ENCODE measurements around the gene ARHGAP26. TPM values are rescaled to one million over a fixed set of nuclear protein-coding genes. Genes with fewer than 3 reads are reported as not detected.
A peak's percentile ranks its signal among the peaks of the same experiment; 100 is the strongest.

Gene ARHGAP26
- total and polyA plus RNA-seq, 10 donors: 4.2 to 148 (median 55.5) TPM

DNA sequence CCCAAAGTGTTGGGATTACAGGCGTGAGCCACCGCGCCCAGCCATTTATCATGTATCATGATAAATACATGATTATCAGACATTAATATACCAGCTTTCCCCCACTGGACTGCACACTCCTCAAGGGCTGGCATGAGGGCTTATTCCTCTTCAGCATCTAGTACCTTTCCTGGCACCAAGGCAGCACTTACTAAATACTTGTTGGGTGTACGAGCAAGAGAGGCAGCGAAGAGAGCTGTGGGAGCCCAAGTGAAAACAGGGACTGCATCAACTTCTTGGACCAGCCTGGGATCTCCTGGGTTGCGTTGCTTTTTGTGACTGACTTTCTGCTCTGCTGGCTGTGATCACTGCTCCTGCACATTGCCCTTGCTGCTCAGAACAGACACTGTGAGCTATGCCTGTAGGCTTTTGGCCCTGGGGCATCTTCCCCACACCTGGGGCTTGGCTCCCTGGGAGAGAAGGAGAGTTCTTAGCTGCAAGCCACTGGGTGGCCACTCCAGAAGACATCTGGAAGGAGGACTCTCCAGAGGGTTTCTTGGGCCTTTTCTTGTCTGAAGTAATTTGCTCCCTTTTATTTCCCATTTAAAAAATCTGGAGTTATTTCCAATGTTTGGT lies 409.1 kb downstream of the ARHGAP26 start:
- H3K27me3 ChIP-seq (replicated peaks in 1 of 7): no peaks in the 10 kb centered on the region
- 95 to 99% (median 97%) methylated on average over 6 of the region's 6 CpGs for WGBS, 5 donors
- DNase-seq: no peak
- no peak overlapping the region for H3K4me3 ChIP-seq
- TF ChIP-seq POLR2A (IDR thresholded peaks at IDR 0.05) (no peak), POLR2AphosphoS5 (IDR thresholded peaks at IDR 0.05) (no peak)
- TF ChIP-seq, protein P1, sequence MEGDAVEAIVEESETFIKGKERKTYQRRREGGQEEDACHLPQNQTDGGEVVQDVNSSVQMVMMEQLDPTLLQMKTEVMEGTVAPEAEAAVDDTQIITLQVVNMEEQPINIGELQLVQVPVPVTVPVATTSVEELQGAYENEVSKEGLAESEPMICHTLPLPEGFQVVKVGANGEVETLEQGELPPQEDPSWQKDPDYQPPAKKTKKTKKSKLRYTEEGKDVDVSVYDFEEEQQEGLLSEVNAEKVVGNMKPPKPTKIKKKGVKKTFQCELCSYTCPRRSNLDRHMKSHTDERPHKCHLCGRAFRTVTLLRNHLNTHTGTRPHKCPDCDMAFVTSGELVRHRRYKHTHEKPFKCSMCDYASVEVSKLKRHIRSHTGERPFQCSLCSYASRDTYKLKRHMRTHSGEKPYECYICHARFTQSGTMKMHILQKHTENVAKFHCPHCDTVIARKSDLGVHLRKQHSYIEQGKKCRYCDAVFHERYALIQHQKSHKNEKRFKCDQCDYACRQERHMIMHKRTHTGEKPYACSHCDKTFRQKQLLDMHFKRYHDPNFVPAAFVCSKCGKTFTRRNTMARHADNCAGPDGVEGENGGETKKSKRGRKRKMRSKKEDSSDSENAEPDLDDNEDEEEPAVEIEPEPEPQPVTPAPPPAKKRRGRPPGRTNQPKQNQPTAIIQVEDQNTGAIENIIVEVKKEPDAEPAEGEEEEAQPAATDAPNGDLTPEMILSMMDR (IDR thresholded peaks at IDR 0.05 in 8 of 11, conservative IDR thresholded peaks at IDR 0.05 in 3 of 11): no peak
- no peak overlapping the region for H3K27ac ChIP-seq
- H3K36me3 ChIP-seq: peaks cover 0 to 17% (median 0%) of the 10 kb centered on the region in 6 donors
- H3K4me1 ChIP-seq: peaks cover 4 to 50% (median 14%) of the 10 kb centered on the region in 6 donors
- intact Hi-C loops (cut with DNase I; ENCODE audit: low total_unique reads): no loop called here
- H3K9me3 ChIP-seq: no peaks in the 10 kb centered on the region

DNA sequence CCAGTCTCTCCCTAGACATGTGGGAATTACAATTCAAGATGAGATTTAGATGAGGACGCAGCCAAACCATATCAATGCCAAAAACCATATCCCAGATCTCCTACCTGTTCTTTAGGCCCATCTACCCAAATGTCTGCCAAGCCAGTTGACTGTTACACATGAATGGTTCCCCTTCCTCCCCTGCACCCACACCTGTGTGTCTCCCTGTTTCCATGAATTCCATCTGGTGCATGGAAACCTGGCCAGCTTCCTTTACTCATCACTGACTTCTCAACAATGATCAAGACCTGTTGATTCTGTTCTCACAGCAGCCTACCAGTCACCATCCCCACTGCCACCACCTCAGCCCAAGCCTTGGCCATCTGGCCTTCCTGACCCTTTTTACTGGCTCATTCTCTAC lies 410.6 kb downstream of the ARHGAP26 start:
- TF ChIP-seq POLR2AphosphoS5 (IDR thresholded peaks at IDR 0.05) (no peak), POLR2A (IDR thresholded peaks at IDR 0.05) (no peak)
- TF ChIP-seq, protein P1 (IDR thresholded peaks at IDR 0.05 in 8 of 11, conservative IDR thresholded peaks at IDR 0.05 in 3 of 11): no peak

DNA sequence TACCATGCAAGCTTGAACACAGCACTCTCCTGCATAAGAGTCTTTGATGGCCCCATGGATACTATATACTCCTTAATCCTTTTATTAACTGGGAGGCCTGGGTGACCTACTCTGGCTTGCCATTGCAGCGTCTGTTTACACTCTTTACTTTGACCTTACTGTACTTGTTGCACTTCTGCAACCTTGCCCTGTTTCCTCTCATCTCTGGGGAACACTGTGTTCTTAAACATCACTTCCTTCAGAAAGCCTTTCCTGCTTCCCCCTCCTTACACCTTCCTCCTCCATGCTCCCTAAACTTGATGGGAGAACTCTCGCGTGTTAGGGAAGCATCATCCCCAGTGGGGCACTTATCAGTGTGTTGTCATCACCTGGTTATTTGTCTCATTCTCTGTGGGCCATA lies 411.0 kb downstream of the ARHGAP26 start:
- no peaks in the 10 kb centered on the region for H3K27me3 ChIP-seq (replicated peaks in 1 of 7)
- intact Hi-C loops (cut with DNase I; ENCODE audit: low total_unique reads): no loop called here
- TF ChIP-seq POLR2A (IDR thresholded peaks at IDR 0.05): no peak
- TF ChIP-seq POLR2AphosphoS5 (IDR thresholded peaks at IDR 0.05): no peak
- TF ChIP-seq, protein P1 (IDR thresholded peaks at IDR 0.05 in 8 of 11, conservative IDR thresholded peaks at IDR 0.05 in 3 of 11): no peak
- peak overlapping the region in 1 of 8 donors; percentile 57 for H3K27ac ChIP-seq
- no peaks in the 10 kb centered on the region for H3K9me3 ChIP-seq
- no peak overlapping the region for H3K4me3 ChIP-seq
- peaks cover 4 to 47% (median 20%) of the 10 kb centered on the region in 6 donors for H3K4me1 ChIP-seq
- peaks cover 0 to 17% (median 0%) of the 10 kb centered on the region in 6 donors for H3K36me3 ChIP-seq
- DNase-seq: no peak
- WGBS, 5 donors: 61 to 86% (median 74%) methylated on average over 3 of the region's 3 CpGs

More for the DNA sequence above, 410.6 kb downstream of the ARHGAP26 start:
- Histone ChIP-seq H3K27me3 (replicated peaks in 1 of 7) (no peaks in the 10 kb centered on the region), H3K4me3 (no peak overlapping the region), H3K27ac (peak overlapping the region in 1 of 8 donors; percentile 57), H3K9me3 (no peaks in the 10 kb centered on the region), H3K4me1 (peaks cover 4 to 47% (median 18%) of the 10 kb centered on the region in 6 donors), H3K36me3 (peaks cover 0 to 17% (median 0%) of the 10 kb centered on the region in 6 donors)
- WGBS, 5 donors: 96 to 100% (median 100%) methylated on average over 1 of the region's 1 CpG
- intact Hi-C loops (cut with DNase I; ENCODE audit: low total_unique reads): no loop called here
- DNase-seq: no peak

DNA sequence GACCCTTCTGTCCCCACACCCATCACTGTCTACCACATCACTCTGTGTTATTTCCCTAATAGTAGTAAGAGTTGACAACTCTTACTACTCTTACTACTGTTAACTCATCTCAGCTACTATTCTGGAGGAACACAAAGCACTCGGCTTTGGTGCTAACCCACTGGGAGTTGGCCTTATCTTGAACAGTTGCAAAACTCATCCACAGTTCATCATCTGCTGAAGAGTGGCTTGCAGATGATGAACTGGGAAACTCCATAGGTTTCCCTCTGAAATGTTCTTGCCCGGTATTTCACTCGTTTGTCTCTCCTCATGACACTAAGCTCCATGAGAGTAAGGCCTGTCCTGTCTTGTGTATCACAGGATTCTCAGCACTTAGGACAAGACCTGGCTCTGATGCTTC lies 411.9 kb downstream of the ARHGAP26 start:
- intact Hi-C loops (cut with DNase I; ENCODE audit: low total_unique reads): no loop called here
- TF ChIP-seq POLR2A (IDR thresholded peaks at IDR 0.05) (no peak), POLR2AphosphoS5 (IDR thresholded peaks at IDR 0.05) (no peak)
- TF ChIP-seq, protein P1 (IDR thresholded peaks at IDR 0.05 in 8 of 11, conservative IDR thresholded peaks at IDR 0.05 in 3 of 11): no peak
- H3K4me1 ChIP-seq: peaks cover 4 to 50% (median 20%) of the 10 kb centered on the region in 6 donors
- peak overlapping the region in 1 of 8 donors; percentile 57 for H3K27ac ChIP-seq
- WGBS, 5 donors: 86 to 97% (median 92%) methylated on average over 3 of the region's 3 CpGs
- no peaks in the 10 kb centered on the region for H3K9me3 ChIP-seq
- H3K36me3 ChIP-seq: peaks cover 0 to 17% (median 0%) of the 10 kb centered on the region in 6 donors
- no peak overlapping the region for H3K4me3 ChIP-seq
- DNase-seq: no peak
- no peaks in the 10 kb centered on the region for H3K27me3 ChIP-seq (replicated peaks in 1 of 7)
